ENCODE data around the gene HARS2.

- no peak; the same call in 1 of the 2 replicates for TF ChIP-seq POLR2A (IDR thresholded peaks at IDR 0.05; ENCODE audit: low read depth, low read length)
- no peak for TF ChIP-seq TAF1 (IDR thresholded peaks at IDR 0.05; ENCODE audit: borderline replicate concordance, low read depth, low read length)
- TF ChIP-seq POLR2AphosphoS5 (IDR thresholded peaks at IDR 0.05; ENCODE audit: low read depth, low read length), result no peak
Observed at GRCh38 chr5:140707812-140708211, 16.6 kb downstream of the HARS2 start.

Data from GM12892 (cell line).